ENCODE results near the gene LIX1L.
A peak's percentile ranks its signal among the peaks of the same experiment; 100 is the strongest.

LIX1L gene

GRCh38 chr1:145963265-145964019 is 5.6 kb upstream of the LIX1L start:
- peak; percentile 67 for DNase-seq (ENCODE audit: low read depth)

- DNase-seq (ENCODE audit: low read depth), result no peak
Observed at GRCh38 chr1:145962157-145963102, 4.6 kb upstream of the LIX1L start.

- no peak for DNase-seq (ENCODE audit: low read depth)
Observed at GRCh38 chr1:145961425-145962156, 3.8 kb upstream of the LIX1L start.

- DNase-seq (ENCODE audit: low read depth), result no peak
Observed at GRCh38 chr1:145961109-145961424, 3.2 kb upstream of the LIX1L start.

- no peak for DNase-seq (ENCODE audit: low read depth)
Observed at GRCh38 chr1:145960468-145961108, 2.8 kb upstream of the LIX1L start.

- no peak for DNase-seq (ENCODE audit: low read depth)
Observed at GRCh38 chr1:145959957-145960467, 2.2 kb upstream of the LIX1L start.

- DNase-seq (ENCODE audit: low read depth), result no peak
Observed at GRCh38 chr1:145959333-145959732, 1.5 kb upstream of the LIX1L start.

- DNase-seq (ENCODE audit: low read depth), result no peak
Observed at GRCh38 chr1:145958734-145959133, 917 bp upstream of the LIX1L start.

- no peak for DNase-seq (ENCODE audit: low read depth)
Observed at GRCh38 chr1:145956781-145957442, 905 bp downstream of the LIX1L start.

- no peak for DNase-seq (ENCODE audit: low read depth)
Observed at GRCh38 chr1:145956361-145956760, 1.5 kb downstream of the LIX1L start.

- no peak for DNase-seq (ENCODE audit: low read depth)
Observed at GRCh38 chr1:145955436-145955835, 2.4 kb downstream of the LIX1L start.

GRCh38 chr1:145953861-145954260 is 4.0 kb downstream of the LIX1L start:
- DNase-seq (ENCODE audit: low read depth), result no peak

GRCh38 chr1:145952903-145953302 is 4.9 kb downstream of the LIX1L start:
- DNase-seq (ENCODE audit: low read depth), result no peak

GRCh38 chr1:145951526-145951925 is 6.3 kb downstream of the LIX1L start:
- no peak for DNase-seq (ENCODE audit: low read depth)

GRCh38 chr1:145949219-145949618 is 8.6 kb downstream of the LIX1L start:
- DNase-seq (ENCODE audit: low read depth), result no peak

- DNase-seq (ENCODE audit: low read depth), result no peak
Observed at GRCh38 chr1:145947551-145947950, 10.3 kb downstream of the LIX1L start.

GRCh38 chr1:145946477-145946986 is 11.3 kb downstream of the LIX1L start:
- no peak for DNase-seq (ENCODE audit: low read depth)

GRCh38 chr1:145944532-145944931 is 13.3 kb downstream of the LIX1L start:
- no peak for DNase-seq (ENCODE audit: low read depth)

- DNase-seq (ENCODE audit: low read depth), result no peak
Observed at GRCh38 chr1:145942871-145943270, 14.9 kb downstream of the LIX1L start.

GRCh38 chr1:145942405-145942804 is 15.4 kb downstream of the LIX1L start:
- no peak for DNase-seq (ENCODE audit: low read depth)

- no peak for DNase-seq (ENCODE audit: low read depth)
Observed at GRCh38 chr1:145937436-145937835, 20.4 kb downstream of the LIX1L start.

Data from HS-5 (cell line).